ENCODE results near the gene NCMAP. TPM values are rescaled to one million over a fixed set of nuclear protein-coding genes. Genes with fewer than 3 reads are reported as not detected.

Gene NCMAP
- total RNA-seq, 1 donor from 2014 or later = not detected

- Mint-ChIP-seq H3K36me3 (ENCODE audit: low read depth) (no peaks in the 10 kb centered on the region), H3K27me3 (ENCODE audit: low read depth) (no peaks in the 10 kb centered on the region), H3K27ac (ENCODE audit: unreplicated experiment) (no peak overlapping the region), H3K4me1 (ENCODE audit: low read depth) (peaks cover 34% of the 10 kb centered on the region), H3K9me3 (ENCODE audit: low read depth) (no peaks in the 10 kb centered on the region), H3K4me3 (ENCODE audit: unreplicated experiment) (no peak overlapping the region)
- TF ChIP-seq CTCF (IDR thresholded peaks at IDR 0.05) = no peak
- DNase-seq (ENCODE audit: low spot score) = no peak
Measured at GRCh38 chr1:24566236-24566867, 10.5 kb downstream of the NCMAP start.

GRCh38 chr1:24567792-24568388, 12.0 kb downstream of the NCMAP start:
- Mint-ChIP-seq H3K27me3 (ENCODE audit: low read depth) (no peaks in the 10 kb centered on the region), H3K27ac (ENCODE audit: unreplicated experiment) (peak overlapping the region; percentile 13), H3K9me3 (ENCODE audit: low read depth) (no peaks in the 10 kb centered on the region), H3K4me3 (ENCODE audit: unreplicated experiment) (no peak overlapping the region), H3K36me3 (ENCODE audit: low read depth) (no peaks in the 10 kb centered on the region), H3K4me1 (ENCODE audit: low read depth) (peaks cover 23% of the 10 kb centered on the region)
- TF ChIP-seq CTCF (IDR thresholded peaks at IDR 0.05) = peak; percentile 48
- no peak for DNase-seq (ENCODE audit: low spot score)

GRCh38 chr1:24568475-24568874, 12.6 kb downstream of the NCMAP start:
- DNase-seq (ENCODE audit: low spot score) = no peak
- H3K4me3 Mint-ChIP-seq (ENCODE audit: unreplicated experiment) = no peak overlapping the region
- H3K36me3 Mint-ChIP-seq (ENCODE audit: low read depth) = no peaks in the 10 kb centered on the region
- no peaks in the 10 kb centered on the region for H3K9me3 Mint-ChIP-seq (ENCODE audit: low read depth)
- TF ChIP-seq CTCF (IDR thresholded peaks at IDR 0.05) = no peak
- H3K4me1 Mint-ChIP-seq (ENCODE audit: low read depth) = peaks cover 21% of the 10 kb centered on the region
- H3K27me3 Mint-ChIP-seq (ENCODE audit: low read depth) = no peaks in the 10 kb centered on the region
- H3K27ac Mint-ChIP-seq (ENCODE audit: unreplicated experiment) = peak overlapping the region; percentile 13

GRCh38 chr1:24570265-24571125, 14.6 kb downstream of the NCMAP start:
- H3K4me1 Mint-ChIP-seq (ENCODE audit: low read depth) = peaks cover 15% of the 10 kb centered on the region
- TF ChIP-seq CTCF (IDR thresholded peaks at IDR 0.05) = no peak

GRCh38 chr1:24572301-24572700, 16.4 kb downstream of the NCMAP start:
- H3K27me3 Mint-ChIP-seq (ENCODE audit: low read depth) = no peaks in the 10 kb centered on the region

More at GRCh38 chr1:24570265-24571125, 14.6 kb downstream of the NCMAP start:
- DNase-seq (ENCODE audit: low spot score) = no peak
- Mint-ChIP-seq H3K36me3 (ENCODE audit: low read depth) (no peaks in the 10 kb centered on the region), H3K27ac (ENCODE audit: unreplicated experiment) (no peak overlapping the region), H3K4me3 (ENCODE audit: unreplicated experiment) (no peak overlapping the region), H3K9me3 (ENCODE audit: low read depth) (no peaks in the 10 kb centered on the region), H3K27me3 (ENCODE audit: low read depth) (no peaks in the 10 kb centered on the region)

More at GRCh38 chr1:24572301-24572700, 16.4 kb downstream of the NCMAP start:
- Mint-ChIP-seq H3K4me3 (ENCODE audit: unreplicated experiment) (no peak overlapping the region), H3K36me3 (ENCODE audit: low read depth) (no peaks in the 10 kb centered on the region), H3K4me1 (ENCODE audit: low read depth) (peaks cover 24% of the 10 kb centered on the region), H3K27ac (ENCODE audit: unreplicated experiment) (no peak overlapping the region), H3K9me3 (ENCODE audit: low read depth) (no peaks in the 10 kb centered on the region)
- no peak for DNase-seq (ENCODE audit: low spot score)
- TF ChIP-seq CTCF (IDR thresholded peaks at IDR 0.05) = no peak
